ENCODE measurements around the gene ASF1B.

Gene ASF1B

DNA sequence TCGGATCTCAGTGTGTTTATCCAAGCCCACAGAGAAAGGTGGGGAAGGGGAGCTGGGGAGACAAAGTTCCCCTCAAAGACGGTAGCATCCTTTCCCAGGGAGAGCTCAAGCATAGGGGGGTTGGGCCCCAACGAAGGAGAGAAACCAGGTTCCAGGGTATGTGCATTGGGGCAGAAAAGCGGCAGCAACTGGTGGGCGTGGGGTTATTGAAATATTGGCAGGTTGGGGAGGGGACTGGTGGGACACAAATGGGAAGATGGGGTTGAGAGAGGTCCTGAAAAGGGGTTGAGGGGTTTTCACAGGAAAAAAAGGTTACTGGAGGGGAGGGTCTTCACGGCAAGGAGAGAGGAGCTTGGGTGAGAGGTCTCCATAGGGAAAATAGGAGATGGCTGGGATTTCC, 1.0 kb downstream of the ASF1B start:
- DNase-seq, result no peak

DNA sequence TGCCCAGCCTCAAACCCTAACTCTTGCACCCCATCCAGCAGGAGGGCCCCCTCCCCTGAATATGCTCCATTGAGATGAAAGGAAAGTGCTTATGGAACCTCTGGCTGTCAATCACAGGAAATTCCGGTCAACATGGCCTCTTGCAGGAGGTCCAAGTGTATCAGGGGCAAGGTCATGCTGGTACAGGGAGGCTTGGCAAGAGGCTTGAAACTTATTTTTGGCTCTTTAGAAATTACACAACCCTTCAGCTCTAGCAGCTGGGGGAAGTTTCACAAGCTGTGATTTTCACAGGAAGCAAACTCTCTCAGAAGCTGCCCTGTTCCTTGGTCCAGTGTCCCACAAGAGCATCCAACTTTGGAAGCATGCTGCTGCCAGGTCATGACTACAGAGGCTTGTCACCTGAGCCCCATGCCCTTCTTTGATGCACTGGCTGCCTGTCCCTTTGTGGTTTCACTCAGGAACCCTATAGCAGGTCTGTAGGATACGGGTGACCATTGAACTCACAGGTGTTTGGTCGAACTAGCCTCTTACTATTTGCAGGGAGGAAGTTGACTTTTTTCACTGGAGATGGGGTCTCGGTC, 8.4 kb downstream of the ASF1B start:
- DNase-seq, result no peak

DNA sequence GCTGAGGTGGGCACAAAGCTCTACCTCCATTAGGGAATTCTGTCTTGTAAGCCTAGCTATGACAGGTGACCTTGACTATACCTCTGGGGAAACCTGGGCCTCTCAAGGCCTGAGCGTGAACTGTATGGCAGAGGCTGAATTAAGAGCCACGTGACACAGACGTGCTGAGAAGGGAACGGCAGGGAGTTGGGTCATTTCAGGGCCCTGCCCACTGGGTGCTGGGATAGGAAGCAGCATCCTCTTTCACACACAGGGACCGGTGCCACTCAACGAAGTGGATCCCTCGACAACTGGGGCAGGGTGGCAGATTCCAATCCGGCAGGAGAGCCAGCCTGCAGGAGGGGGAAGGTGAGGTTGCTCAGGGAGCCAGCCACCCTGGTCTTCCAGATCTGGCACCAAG, 9.2 kb downstream of the ASF1B start:
- DNase-seq, result no peak

DNA sequence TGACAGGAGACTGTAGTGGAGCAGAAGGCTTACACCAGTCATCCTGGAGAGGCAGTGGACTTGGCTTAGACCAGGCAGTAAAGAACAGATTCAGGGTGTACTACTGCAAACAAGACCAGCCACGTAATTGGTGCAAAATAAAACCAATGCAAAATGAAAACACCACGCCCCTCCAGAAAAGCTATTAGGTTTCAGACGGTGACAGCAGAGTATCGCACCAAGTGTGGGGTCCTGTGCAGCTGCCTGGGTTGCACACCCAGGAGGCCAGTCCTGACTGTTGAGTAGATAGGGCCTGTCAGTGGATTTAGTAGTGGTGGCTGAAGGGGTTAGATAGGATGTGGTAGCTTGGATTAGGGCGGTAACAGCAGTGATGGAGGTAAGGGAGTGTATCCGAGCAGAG, 13.5 kb downstream of the ASF1B start:
- DNase-seq, result no peak

DNA sequence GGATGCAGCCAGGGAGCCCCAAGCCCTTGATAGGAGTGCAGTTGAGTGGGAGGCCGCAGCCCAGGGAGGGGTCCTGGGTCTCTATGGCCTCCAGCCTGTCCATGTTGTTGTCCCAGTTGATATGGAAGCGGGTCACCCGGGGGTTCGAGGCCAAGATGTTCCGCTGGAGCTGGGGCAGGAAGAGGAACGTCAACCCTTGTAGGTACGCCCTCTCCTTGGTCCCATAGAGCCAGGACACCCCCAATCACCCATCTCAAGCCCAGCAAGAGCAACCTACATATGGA, 15.9 kb downstream of the ASF1B start:
- no peak for DNase-seq

DNA sequence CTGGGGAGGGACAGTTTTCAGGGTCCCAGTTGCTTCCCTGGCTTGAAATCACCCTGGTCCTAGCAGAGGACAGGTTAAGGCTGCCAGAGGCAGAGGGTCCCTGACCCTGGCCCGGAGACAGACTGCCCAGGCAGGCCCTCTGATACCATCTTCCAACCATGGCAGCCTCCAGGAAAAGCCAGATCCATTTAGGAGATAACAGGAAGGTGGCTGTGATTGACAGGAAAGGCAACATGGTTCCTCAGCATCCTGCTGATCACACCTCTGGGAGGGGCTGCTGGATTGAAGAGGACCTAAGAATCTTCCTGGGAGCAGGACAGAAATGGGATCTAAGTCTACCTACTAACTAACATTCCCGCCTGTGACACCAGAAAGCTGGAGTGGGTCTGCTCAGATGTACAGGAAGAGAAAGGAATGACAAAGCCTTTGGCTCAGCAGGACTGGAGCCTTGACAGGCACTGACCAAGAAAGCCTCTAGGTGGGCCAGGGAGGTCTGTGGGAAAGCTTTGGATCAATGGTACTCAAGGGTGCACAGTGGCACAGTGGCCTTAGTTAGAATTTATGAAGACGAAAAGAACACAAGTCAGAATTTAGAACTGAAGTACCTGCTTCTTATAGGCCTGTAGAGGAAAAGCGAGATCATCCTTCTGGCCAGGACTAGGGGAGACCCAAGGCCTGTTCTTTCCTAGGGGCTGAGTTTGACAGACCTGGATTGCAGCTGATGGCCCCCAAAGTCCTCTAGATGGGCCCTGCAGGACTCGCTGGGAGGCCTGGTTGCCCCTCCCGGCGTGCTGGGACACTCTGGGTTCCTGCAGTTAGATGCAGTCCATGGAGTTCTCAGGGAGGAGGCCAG, 16.5 kb downstream of the ASF1B start:
- DNase-seq, result no peak

DNA sequence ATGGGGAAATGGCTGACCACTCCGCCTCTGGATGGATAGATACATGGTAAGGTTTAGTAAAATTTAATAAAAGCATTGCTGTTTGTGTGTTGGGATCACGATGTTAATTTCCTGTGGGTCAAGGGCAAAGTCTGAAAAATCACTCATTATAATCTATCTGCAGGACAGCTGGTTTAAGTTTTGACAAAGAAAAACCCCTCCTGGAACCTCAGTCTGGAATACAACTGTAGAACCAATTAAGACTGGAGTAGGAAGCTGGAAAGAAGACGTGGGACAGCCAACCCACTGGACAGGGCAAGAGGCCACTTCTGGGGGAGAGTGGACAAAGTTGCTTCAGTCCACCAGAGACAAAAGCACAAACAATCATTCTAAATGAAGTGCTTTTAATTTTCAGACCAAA, 17.2 kb downstream of the ASF1B start:
- no peak for DNase-seq

DNA sequence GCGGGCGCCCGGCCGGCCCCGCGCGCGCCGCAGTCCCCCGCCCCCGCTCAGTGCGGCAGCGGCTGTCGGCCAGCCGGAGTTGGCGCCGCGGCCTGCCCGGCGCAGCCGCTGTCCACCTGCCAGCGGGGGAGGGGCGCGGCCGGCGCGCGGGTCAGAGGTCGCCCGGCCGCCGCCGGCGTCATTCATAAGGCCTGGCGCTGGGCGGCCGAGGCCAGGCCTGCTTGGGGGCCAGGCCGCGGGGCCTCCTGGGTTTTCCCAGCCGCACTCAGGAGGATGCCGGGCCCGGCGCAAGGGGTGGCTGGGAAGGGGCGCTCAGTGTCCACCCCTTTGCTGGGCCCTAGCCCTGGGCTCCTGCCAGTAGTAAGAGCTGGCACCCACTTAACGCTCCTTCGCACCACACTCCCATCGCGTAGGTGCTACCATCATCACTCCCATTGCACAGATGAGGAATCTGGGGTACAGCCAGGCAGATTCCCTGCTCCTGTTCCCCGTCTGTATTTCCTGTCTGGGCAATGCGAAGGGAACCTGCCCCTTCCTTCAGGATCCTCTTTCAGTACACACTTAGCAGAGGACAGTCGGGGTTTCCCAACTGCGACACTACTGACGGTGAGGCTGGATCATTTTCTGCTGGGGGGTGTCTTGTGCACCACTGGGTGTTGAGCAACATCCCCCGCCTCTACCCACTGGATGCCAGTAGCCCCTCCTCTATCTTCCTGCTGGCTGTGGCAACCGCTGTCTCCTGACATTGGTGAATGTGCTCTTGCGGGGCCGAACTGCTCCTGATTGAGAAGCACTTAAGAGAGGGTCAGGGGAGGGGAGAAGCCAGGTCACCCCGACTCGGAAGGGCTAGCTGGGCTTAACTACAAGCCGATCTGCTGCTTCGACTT, 18.0 kb downstream of the ASF1B start:
- DNase-seq, result peak; percentile 50 to 56

DNA sequence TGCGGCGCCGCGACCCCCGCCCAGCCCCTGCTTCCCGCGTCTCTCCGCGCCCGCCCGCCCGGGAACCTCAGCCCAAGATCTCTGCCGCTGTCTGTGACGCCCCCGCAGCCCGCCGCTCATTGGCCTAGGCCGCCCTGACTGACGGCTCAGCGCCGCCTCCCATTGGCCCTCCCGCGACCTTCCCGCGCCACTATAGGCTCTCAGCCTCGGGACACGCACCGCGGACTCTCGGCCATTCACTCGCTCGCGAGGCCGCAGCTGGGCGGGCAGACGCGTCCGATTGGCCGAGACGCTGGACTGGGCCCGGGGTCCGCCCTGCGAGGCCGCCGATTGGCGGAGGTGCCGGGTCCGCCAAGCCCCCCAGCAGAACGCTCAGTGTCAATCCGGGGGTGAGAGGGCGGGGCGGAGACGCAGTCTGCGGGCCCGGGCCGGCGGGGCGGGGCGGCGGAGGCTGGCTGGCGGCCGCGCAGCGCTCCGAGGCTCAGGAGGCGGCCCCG, 18.7 kb downstream of the ASF1B start, which contains the start of gene PRKACA:
PRKACA (minus strand) TSS at position 95 of the 497 bp plus-strand sequence. CDS start 215 bp downstream, outside the sequence.
- peak; percentile 95 to 98 for DNase-seq

DNA sequence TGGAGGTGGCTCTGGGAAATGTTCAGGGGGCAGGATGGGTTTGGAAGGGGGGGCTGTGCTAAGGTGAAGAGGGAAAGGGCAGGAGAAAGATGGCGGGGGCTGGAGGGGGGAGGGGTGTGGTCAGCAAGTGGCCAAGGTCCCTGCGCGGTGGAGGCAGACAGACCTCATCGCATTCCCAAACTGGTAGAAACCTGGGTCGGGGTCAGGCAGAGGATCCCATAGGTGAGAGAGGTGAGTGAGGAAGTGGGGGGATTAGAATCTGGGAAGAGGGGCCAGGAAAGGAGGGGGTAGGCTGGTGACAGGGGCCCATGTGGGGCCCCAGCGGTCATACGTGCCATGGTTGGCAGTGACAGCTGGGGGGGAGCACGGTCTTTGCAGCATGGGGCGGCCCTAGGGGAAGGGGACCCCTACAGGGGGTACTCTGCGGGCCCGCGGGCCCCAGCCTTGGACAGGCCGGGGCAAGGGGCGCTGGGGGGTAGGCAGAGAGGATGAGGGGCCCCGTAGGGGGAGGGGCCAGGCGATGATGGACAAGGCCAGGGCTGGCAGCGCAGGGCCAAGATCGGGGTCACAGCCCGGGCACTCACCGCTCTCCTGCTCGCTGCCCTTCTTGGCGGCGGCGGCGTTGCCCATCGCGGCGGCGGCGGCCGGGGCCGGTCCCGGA, 19.3 kb downstream of the ASF1B start:
- DNase-seq, result no peak

DNA sequence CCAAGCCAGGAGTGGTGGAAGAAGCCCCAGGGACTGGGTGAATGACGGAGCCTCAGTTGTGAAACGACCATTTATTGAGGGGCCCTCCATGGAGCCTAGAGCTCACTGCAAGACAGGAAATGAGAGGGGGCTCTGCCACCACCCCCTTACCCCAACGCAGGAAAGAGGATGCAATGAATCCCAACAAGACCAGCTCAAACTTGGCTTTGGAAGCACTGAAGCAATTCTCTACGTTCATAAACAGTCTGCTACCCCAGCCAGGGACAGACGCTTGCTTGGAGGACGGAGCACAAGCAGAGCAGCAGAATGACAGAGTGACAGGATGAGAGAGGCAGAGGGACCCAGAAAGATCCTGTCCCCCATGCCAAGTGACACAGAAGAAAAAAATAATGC, 19.9 kb downstream of the ASF1B start:
- DNase-seq, result no peak

DNA sequence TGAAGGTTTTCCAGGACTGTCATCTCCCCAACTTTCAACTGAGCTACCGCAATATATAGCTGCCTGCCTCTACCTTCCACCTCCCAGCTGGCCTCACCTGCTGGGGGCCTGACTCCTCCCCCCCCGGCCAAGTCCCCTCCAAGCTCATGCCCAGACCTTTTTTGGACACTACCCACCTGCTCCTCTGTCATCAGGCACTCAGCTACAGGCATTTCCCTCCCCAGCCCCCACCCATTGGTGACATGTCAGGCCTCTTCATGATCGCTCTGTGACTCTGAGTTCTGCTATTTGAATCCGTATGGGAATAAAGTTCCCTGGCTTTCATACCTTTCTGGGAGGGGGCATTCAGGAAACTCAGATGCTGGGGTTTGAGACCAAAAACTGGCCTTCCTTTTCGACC, 20.6 kb downstream of the ASF1B start:
- no peak for DNase-seq

DNA sequence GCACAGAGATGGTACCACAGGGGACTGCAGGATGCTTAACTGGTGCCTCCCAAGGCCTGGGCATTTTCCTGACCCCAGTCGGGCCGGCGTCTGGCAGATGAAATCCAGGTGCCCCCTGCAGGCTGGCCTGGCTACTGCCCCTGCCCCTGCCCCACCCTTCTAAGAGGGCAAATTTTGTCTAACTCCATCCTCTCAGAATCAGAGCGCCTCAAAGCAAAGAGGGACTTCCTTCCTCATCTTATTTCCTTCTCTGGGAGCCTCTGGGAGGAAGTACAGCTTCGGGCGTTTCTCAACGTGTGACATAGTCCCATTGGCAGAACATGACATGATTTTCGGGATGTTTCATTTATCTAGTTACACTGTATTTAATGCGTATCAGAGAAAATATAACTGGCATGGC, 21.5 kb downstream of the ASF1B start:
- no peak for DNase-seq

DNA sequence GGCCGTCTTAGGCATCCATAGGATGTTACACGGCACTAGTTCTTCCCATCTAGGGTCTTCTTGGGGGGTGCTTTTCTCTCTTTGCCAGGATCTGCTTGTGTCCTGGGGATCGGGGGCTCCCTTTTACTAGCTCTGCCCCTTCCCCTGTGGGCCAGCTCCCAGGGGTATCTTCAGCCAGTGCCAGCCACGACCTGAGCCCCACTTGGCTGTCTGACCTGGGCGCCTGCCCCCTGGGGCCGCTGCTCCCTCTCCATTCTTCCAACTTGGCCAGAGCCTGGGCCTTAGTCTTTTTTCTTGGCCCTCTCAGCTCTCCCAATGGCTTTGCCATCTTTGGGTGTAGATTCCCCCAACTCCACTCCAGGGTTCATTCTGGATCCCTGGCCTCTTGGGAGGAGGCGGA, 21.9 kb downstream of the ASF1B start:
- DNase-seq, result no peak

DNA sequence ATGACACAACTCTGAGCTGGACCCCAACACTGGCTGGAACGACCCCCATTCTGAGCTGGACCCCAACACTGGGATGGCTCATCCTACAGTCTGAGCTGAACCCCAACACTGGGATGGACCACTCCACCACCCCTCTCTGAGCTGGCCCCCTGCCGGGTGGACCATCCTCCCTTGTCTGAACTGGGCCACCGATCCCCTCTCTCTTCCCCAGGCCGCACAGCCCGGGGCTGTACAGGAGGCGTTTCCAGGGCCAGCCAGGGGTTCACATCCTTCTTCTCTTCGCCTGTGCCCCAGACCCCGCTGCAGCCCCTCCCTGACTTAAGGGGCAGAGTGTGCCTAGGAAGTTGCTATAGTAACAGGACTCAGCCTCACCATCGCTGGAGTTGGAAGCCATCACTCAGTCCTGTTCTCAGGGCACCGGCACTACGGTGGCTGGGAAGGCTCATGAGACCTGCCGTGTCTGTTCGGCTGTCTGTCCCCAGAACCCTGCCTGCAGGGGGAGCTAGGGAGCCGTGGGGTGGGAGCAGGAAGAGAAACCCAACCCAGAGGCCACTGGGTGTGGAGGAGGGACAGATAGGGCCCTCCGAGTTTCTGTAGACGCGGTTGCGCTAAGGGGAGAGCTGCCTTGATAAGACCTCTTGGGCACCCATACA, 22.5 kb downstream of the ASF1B start:
- DNase-seq, result no peak

DNA sequence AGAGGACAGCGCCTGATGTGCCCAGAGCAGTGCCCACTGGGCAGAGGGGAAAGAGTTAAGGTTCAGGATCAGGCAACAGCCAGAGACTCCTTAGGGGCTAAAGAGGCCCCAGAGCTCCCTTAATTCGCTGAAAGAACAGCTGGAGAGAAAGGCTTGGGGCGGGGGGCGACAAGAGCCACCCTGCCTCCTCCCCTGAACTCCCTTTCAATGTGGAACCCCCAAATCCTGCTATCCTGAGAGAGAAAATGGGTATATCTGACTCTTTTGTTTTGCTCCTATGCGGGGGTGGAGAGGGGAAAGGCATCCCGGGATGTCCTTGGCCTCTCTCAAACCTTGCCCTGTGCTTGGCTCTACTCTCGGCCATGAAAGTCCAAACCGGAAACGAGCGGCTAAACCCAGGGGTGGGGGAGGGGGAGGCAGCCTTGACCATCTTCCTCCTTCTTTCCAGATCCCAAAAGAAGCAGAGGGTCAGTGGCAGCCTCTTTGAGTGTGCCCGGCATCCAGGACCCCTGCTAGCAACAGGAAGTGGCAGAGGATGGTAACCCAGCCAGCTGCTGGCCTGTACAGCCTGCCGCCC, 23.5 kb downstream of the ASF1B start:
- no peak for DNase-seq

DNA sequence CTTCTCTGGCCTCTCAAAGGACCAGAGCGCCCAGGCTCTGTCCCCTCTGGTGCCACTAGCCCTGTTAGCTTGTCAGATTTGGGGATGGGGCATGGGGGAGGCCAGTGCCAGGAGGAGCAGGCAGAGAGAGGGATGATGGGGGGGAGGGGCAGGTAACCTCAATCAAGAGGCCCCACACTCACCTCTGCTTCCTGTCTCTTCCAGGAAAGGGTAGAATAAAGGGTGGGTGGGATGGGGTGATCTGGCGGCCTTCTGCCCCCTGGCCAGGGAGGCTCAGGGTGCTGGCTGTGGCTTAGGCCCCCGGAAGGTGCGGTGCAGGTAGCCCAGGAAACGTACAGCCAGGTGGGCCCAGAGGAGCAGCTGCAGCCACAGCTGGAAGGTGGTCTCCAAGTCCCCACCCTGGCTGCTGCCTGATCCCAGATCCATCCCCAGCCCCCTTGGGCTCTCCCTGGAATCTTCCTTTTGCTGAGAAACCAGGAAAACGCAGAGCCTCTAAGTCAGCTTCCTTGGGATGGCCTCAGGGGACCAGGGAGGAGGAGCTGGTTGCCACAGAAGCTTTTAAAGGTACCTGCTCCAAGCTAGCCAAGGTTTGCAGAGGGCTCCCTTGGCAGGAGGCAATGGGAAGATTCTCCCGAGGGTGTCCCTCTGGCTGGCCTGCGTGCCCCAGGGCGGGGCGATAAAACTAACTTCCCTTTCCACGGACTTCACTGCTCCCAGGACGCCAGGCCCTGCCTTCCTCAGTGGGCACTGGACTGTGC, 24.2 kb downstream of the ASF1B start:
- DNase-seq, result no peak

DNA sequence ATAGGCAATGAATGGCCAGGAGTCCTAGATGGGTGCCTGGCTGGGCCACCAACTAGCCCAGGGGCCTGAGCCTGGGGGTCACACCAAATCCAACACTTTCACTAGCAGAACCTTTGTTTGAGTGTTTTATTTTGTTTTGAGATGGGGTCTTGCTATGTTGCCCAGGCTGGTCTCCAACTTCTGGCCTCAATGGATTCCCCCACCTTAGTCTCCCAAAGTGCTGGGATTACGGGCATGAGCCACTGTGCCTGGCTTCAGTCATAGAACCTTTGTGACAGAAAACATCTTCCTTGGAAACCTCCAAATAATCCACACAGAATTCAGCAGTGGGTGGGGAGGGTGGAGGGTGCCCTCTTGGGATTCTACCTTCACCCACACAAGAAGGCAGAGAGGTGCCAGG, 24.9 kb downstream of the ASF1B start:
- no peak for DNase-seq

DNA sequence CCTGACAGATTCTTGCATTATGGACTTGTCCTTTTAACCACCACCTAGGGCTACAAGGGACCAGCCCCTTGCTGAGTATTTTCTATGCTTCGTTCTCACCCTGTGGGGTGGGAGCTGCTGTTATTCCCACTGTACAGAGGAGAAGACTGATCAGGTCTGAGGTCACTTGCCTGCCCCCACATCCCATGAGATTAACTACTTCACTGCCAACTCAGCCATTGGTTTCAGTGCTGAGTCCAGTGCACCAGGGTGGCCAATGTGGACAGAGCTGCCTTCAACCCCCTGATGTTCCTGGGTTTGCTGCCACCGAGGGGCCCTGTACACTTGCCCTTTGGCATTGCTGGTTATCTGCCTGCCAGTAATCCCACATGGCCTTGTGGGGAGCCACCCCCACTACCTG, 25.7 kb downstream of the ASF1B start:
- DNase-seq, result no peak

DNA sequence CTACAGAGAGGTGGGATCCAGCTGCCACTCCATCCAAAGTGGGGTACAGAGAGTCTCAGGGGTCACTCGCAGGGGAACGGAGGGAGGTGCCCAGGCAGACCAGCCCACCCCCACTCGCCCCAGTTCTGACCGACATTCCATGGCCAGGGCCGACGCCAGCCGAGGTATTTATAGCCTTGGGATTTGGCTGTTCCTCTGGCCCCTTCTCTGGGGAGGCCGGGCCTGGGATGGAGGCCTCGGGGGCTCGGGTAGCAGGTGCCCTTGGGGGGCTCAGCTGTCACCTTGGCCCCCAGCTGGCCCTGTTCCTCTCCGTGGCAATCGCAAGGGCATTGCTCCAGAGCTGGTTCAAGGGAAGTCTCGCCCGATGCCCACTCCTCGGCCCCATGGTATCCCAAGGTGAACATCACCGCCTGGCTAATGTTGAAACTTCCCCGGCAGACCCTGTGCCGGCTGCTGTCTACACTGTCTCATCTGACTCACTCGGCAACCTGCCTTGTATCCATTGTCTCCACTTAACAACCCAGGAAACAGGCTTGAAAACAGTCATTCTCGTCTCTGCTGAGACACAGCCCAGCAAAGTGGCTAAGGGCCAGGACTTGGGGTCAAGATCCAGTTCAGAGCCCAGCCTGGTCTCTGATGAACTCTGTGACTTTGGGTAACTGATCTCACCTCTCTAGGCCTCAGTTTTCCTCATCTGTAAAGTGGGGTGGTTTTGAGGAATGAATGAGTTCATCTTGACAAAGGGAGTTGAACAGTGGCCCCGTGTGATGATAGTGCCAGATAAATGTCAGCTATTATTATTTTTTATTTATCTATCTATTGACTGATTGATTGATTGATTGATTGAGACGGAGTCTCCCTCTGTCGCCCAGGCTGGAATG, 28.6 kb downstream of the ASF1B start:
- DNase-seq, result no peak

Measured in SHP77 (cell line).